Right atrium auricular region (tissue), 2 donors: ENCODE data around the gene METTL26. TPM values are rescaled to one million over a fixed set of nuclear protein-coding genes. Genes with fewer than 3 reads are reported as not detected.

Experiments
- DNase-seq: peaks from one replicate; pipeline ENCODE4 v3.0.0-alpha.2; 2019; ENCODE audit warnings: low spot score
- H3K27ac ChIP-seq, 2 donors: fragments of 200-600 bp; sonication (generic); 1 replicate in 1 of 2; 2 replicates in 1 of 2; pipeline ENCODE4 v1.5.1; 2016 to 2019
- H3K27me3 ChIP-seq, 2 donors: fragments of 200-600 bp; sonication (generic); one replicate each; pipeline versions ENCODE4 v1.5.1 to v1.6.0; 2017 to 2019
- H3K36me3 ChIP-seq: fragments of 200-600 bp; sonication (generic); one replicate; pipeline ENCODE4 v1.5.1; 2016
- H3K4me1 ChIP-seq, 2 donors: fragments of 200-600 bp; sonication (generic); one replicate each; pipeline versions ENCODE4 v1.5.1 to v1.6.0; 2017 to 2019
- H3K4me3 ChIP-seq, 2 donors: fragments of 200-600 bp; sonication (generic); 1 replicate in 1 of 2; 2 replicates in 1 of 2; pipeline ENCODE4 v1.5.1; 2017 to 2019; ENCODE audit warnings: mild to moderate bottlenecking in 1 of 2, moderate library complexity in 1 of 2
- H3K9me3 ChIP-seq, 2 donors: fragments of 200-600 bp; sonication (generic); one replicate each; pipeline ENCODE4 v1.5.1; 2019
- total RNA-seq, 2 donors: library from RNA; depleted of rRNA; stranded (reverse); fragments of >200 nt; gene quantifications; one replicate each; pipeline ENCODE4 v1.1.0, GENCODE V29; 2016
- TF ChIP-seq, protein P1 (sequence below), 2 donors: fragments of 200-600 bp; sonication (generic); IDR thresholded peaks; one replicate each; pipeline ENCODE4 v1.5.1; 2019; ENCODE audit warnings: antibody characterized with exemption in 2 of 2

Gene METTL26
- total RNA-seq, 2 donors from 2014 or later, result 103 to 137 TPM

DNA sequence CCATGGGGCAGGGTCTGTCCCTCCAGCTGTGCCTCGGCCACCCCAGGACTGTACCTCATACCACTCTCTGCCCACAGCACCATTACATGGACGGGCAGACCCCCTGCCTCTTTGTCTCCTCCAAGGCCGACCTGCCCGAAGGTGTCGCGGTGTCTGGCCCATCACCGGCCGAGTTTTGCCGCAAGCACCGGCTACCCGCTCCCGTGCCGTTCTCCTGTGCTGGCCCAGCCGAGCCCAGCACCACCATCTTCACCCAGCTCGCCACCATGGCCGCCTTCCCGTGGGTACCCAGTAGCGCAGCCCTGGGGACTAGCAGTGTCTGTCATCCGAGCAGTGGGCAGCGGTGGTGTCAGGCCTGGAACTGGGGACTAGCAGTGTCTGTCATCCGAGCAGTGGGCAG lies 36.7 kb upstream of the METTL26 start:
- H3K27me3 ChIP-seq, result no peaks in the 10 kb centered on the region
- TF ChIP-seq, protein P1, sequence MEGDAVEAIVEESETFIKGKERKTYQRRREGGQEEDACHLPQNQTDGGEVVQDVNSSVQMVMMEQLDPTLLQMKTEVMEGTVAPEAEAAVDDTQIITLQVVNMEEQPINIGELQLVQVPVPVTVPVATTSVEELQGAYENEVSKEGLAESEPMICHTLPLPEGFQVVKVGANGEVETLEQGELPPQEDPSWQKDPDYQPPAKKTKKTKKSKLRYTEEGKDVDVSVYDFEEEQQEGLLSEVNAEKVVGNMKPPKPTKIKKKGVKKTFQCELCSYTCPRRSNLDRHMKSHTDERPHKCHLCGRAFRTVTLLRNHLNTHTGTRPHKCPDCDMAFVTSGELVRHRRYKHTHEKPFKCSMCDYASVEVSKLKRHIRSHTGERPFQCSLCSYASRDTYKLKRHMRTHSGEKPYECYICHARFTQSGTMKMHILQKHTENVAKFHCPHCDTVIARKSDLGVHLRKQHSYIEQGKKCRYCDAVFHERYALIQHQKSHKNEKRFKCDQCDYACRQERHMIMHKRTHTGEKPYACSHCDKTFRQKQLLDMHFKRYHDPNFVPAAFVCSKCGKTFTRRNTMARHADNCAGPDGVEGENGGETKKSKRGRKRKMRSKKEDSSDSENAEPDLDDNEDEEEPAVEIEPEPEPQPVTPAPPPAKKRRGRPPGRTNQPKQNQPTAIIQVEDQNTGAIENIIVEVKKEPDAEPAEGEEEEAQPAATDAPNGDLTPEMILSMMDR (IDR thresholded peaks at IDR 0.05), result no peak
- H3K4me1 ChIP-seq, result peaks cover 0 to 39% of the 10 kb centered on the region in 2 donors
- H3K4me3 ChIP-seq, result no peak overlapping the region
- peaks cover 44% of the 10 kb centered on the region for H3K36me3 ChIP-seq
- no peak for DNase-seq
- no peak overlapping the region for H3K27ac ChIP-seq
- no peaks in the 10 kb centered on the region for H3K9me3 ChIP-seq

DNA sequence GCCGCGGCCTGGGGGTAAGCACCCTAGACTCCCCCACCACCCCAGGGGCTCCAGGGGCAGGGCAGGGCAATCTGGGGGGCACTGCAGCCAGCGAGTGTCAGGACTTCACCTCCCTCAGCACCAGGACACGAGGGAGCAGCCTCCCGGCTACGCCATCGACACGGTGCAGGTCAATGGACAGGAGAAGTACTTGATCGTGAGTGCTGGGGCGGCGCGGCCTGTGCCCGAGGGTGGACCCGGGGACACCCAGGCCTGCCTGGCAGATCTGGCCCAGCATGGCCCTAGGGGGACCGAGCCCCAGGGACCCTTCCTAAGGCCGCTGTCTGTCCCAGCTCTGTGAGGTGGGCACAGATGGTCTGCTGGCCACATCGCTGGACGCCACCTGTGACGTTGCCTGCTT lies 36.3 kb upstream of the METTL26 start:
- Histone ChIP-seq H3K36me3 (peaks cover 44% of the 10 kb centered on the region), H3K27me3 (no peaks in the 10 kb centered on the region), H3K4me3 (no peak overlapping the region), H3K9me3 (no peaks in the 10 kb centered on the region), H3K4me1 (peaks cover 0 to 43% of the 10 kb centered on the region in 2 donors), H3K27ac (no peak overlapping the region)
- TF ChIP-seq, protein P1 (IDR thresholded peaks at IDR 0.05), result no peak
- no peak for DNase-seq

DNA sequence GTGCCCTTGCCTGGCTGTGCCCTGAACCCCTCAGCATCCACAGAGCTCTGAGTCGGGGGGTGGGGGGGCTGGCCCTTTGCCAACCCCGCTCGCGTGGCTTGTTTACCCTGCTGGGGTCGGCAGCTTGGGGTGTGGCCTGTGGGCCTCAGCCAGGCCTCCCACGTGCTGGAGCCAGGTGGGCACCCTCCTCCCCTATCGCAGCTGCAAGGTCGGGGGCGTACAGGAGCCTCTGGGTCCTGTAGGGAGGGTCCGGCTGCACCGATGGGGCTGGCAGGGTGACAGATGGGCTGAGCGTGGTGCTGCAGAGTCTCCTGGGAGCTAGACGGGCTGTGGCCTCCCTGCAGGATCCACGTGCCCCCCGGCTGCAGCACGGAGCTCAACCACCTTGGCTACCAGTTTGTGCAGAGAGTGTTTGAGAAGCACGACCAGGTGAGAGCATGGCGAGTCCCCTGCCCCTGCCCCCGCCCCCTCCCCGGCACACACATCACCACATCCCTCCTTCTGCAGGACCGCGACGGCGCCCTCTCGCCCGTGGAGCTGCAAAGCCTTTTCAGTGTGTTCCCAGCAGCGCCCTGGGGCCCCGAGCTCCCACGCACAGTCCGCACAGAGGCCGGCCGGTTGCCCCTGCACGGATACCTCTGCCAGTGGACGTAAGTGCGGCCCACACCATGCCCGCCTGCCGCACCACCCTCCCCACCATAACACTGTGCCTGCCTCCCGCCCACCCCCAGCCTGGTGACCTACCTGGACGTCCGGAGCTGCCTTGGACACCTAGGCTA lies 35.4 kb upstream of the METTL26 start:
- Histone ChIP-seq H3K27me3 (no peaks in the 10 kb centered on the region), H3K27ac (no peak overlapping the region), H3K4me1 (peaks cover 0 to 47% of the 10 kb centered on the region in 2 donors), H3K36me3 (peaks cover 44% of the 10 kb centered on the region), H3K4me3 (no peak overlapping the region), H3K9me3 (no peaks in the 10 kb centered on the region)
- DNase-seq, result no peak
- TF ChIP-seq, protein P1 (IDR thresholded peaks at IDR 0.05), result no peak

DNA sequence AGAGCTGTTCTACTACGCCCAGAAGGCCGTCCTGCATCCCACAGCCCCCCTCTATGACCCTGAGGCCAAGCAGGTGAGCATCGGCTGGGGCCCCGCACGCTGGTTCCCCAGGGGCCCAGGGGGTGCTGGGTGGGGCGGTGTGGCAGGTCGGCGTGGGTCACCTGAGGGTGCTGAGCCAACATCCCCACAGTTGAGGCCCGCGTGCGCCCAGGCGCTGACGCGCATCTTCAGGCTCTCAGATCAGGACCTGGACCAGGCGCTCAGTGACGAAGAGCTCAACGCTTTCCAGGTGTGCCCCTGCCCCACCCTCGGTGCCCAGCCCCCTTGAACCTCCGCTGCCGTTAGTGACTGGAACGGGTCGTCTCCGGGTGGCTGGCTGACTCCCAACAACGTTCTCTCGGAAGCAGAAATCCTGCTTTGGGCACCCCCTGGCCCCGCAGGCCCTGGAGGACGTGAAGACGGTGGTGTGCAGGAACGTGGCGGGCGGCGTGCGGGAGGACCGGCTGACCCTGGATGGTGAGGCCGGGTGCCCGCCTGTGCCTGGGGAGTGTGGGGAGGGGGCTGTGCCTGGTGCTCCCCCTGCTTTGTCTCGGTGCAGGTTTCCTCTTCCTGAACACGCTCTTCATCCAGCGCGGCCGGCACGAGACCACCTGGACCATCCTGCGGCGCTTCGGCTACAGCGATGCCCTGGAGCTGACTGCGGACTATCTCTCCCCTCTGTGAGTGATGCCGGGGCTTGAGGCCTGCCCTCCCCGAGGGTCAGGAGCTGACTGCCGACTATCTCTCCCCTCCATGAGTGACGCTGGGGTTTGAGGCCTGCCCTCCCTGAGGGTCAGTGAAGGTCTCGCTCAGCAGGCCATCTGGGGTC lies 34.6 kb upstream of the METTL26 start:
- DNase-seq, result no peak
- peaks cover 44% of the 10 kb centered on the region for H3K36me3 ChIP-seq
- peaks cover 0 to 40% of the 10 kb centered on the region in 2 donors for H3K4me1 ChIP-seq
- no peaks in the 10 kb centered on the region for H3K9me3 ChIP-seq
- TF ChIP-seq, protein P1 (IDR thresholded peaks at IDR 0.05), result no peak
- H3K27ac ChIP-seq, result no peak overlapping the region
- no peak overlapping the region for H3K4me3 ChIP-seq
- no peaks in the 10 kb centered on the region for H3K27me3 ChIP-seq

DNA sequence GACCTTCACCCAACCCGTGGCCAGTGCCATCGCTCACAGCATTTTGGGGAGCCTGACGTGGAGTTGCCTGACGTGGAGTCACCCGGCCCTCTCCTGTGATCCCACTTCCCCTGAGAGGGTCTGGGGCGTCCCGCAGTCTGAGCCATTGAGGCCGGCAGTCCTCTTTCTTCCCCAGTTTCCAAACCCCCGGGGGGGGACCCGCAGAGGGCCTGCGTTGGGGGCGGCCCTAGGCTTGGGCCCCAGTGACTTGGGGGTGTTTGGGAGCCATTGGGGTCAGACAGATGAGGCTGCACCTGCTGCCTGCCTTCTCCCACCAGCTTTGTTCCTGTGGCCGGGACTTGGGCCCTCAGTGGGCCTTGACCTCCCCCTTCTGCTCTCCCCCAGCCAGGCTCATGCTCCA lies 33.6 kb upstream of the METTL26 start:
- Histone ChIP-seq H3K4me3 (no peak overlapping the region), H3K36me3 (peaks cover 44% of the 10 kb centered on the region)
- DNase-seq, result no peak

More for the DNA sequence above, 33.6 kb upstream of the METTL26 start:
- no peak overlapping the region for H3K27ac ChIP-seq
- no peaks in the 10 kb centered on the region for H3K27me3 ChIP-seq
- H3K4me1 ChIP-seq, result peaks cover 0 to 30% of the 10 kb centered on the region in 2 donors
- TF ChIP-seq, protein P1 (IDR thresholded peaks at IDR 0.05), result no peak
- no peaks in the 10 kb centered on the region for H3K9me3 ChIP-seq
